SK-N-SH treated with all-trans-retinoic acid at 6 μM for 48 hours (cell line): ENCODE data around the gene C3orf22.

Source experiments
- ARNTL ChIP-seq: fragments of 450-650 bp; formaldehyde crosslinking; IDR thresholded peaks from 2 replicates; pipeline ENCODE4 v1.5.0; 2020; ENCODE audit warnings: low read depth, mild to moderate bottlenecking, moderate library complexity, borderline replicate concordance
- CSRNP3 ChIP-seq: fragments of 250-450 bp; sonication (Bioruptor Pico); IDR thresholded peaks from 2 replicates; pipeline ENCODE4 v1.5.1; 2021; ENCODE audit warnings: mild to moderate bottlenecking, moderate library complexity
- PATZ1 ChIP-seq: fragments of 250-450 bp; sonication (Bioruptor Pico); IDR thresholded peaks from 2 replicates; pipeline ENCODE4 v1.8.0; 2020; ENCODE audit warnings: mild to moderate bottlenecking, moderate library complexity, borderline replicate concordance
- RARB ChIP-seq: fragments of 250-450 bp; sonication (Bioruptor Pico); IDR thresholded peaks from 2 replicates; pipeline ENCODE4 v1.8.0; 2021; ENCODE audit warnings: mild to moderate bottlenecking, moderate library complexity

- TF ChIP-seq CSRNP3 (CRISPR knock-in tag) (no peak), PATZ1 (CRISPR knock-in tag) (no peak), RARB (CRISPR knock-in tag) (no peak), ARNTL (CRISPR knock-in tag) (no peak)
Observed at GRCh38 chr3:126567696-126568438, 9.1 kb upstream of the C3orf22 start.
